GM19099 (cell line): ENCODE data around the gene TGDS.

Source experiments
- POLR2A ChIP-seq: IDR thresholded peaks from 3 replicates; pipeline ENCODE4 v1.6.1; 2011; ENCODE audit warnings: low read depth; ENCODE audit not compliant: insufficient read length; ENCODE audit errors: extremely low read depth

The TGDS gene

DNA sequence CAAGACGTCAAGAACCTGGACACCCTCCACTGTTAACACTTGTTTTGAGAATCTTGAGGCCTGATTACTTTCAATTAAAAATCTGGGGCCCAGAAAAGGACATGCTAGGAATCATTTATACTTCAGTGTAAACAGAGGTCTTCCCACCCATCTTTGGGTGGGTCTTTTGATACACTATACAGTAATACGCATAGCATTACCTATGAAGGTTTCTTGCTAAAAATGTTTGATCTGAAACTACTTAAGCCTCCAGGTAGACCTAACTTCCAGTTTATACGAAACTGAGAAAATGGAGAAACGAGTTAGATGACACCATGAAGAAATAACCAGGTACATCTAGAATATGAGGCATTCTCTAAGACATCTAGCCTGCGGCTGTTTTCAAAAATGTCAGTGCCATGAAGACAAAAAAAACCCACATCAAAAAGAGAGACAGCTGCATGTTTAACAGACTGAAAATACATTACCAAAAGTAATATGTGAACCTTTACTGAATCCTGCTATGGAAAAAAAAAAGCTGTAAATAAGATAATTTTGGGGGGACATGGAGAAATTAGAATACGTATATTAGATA is 36.6 kb downstream of the TGDS start:
- no peak for TF ChIP-seq POLR2A

GRCh38 chr13:94558716-94559115 is 37.2 kb downstream of the TGDS start:
- no peak for TF ChIP-seq POLR2A

GRCh38 chr13:94557684-94558235 is 38.2 kb downstream of the TGDS start:
- no peak for TF ChIP-seq POLR2A

- no peak for TF ChIP-seq POLR2A
Observed at GRCh38 chr13:94556621-94557020, 39.3 kb downstream of the TGDS start.

DNA sequence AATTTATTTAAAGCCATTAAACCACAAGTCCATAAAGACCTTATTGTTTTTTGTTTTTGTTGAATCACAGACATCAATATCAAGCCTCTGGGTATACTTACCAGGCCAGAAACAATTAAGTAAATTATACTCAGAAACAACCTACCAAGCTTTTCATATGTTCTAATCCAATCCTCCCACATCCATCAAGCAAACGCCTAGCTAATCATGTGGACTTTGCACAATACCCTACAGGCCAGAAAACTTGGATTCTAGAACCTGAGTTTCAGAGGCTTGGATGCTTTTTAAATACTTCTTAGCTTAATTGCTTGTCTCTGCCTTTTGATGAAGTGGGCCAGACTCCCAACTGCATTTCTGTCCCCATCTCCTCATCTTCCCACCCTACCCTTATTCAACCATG is 39.9 kb downstream of the TGDS start:
- TF ChIP-seq POLR2A, result no peak

DNA sequence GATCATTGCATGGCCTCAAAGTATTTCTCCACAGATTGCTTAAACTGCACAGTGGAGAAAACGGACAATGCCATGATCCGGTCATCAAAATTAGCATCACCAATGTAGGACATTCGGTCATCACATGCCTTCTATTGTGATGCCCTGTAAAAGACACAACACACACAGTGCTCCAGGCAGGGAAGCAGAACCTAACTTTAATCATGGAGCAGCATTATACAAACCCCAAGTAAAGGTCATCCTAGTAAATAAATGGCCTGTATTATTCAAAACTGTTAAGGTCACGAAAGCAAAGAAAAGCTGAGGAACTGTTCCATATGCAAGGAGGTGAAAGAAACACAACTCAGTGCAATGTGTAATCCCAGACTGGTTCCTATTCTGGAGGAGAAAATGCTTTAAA is 42.2 kb downstream of the TGDS start:
- no peak for TF ChIP-seq POLR2A

DNA sequence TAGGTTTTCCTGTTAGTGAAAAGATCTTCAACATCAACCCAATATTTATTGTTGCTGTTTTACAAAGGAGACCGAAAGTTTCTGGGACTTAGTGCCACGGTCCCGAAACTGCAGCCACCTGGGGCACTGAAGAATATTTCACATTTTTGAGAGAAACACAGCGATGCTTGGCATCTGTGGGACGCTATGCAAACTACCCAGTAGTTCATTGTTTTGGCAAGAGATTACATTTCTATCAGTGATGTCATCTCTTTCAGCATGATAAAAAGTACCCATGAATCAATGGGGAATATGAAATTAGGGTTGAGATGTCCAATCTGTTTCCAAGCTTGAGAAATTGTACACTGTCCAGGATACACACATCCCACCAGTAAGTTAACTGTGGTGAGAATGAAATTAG is 43.9 kb downstream of the TGDS start:
- no peak for TF ChIP-seq POLR2A

- TF ChIP-seq POLR2A, result no peak
Observed at GRCh38 chr13:94550062-94550738, 45.8 kb downstream of the TGDS start.

- TF ChIP-seq POLR2A, result peak; percentile 82
Observed at GRCh38 chr13:94549232-94550061, 46.5 kb downstream of the TGDS start.

DNA sequence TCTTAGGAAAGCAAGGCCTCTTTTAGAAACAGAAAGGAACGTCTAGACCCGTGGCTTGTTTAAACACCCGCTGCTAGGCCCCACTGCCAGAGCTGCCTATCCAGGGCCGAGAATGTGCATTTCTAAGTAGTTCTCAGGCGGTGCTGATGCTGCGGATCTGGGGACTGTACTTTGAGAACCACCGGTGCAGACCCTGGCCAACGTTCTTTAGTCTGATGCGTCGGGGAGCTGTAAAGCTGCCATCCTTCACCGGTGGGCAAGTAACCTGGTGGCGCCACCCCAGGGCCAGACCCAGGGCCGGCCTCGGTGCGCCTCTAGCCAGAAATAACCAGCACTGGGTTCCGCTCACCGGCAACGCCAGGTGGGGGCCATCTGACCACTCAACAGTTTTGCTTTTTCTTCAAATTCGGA is 47.1 kb downstream of the TGDS start:
- TF ChIP-seq POLR2A, result no peak

DNA sequence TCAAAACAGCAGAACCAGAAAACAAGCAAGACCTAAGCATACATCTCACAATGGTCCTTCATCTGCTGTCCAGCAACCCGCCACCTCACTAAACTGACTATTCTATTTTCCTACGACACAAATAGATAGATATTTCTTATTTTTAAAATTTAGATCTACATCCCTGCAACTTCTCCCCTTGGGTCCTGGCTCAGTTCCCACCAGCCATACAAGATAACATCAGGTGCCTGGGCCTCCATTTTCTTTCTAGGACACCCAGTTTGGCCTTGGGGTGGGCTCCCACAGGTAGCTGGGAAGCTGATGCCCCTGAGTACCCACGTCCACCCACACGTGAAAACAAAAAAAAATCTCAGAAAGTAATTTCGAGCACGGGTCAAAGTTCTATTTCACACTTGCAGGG is 47.6 kb downstream of the TGDS start:
- TF ChIP-seq POLR2A, result no peak

- TF ChIP-seq POLR2A, result no peak
Observed at GRCh38 chr13:94546061-94546839, 49.7 kb downstream of the TGDS start.

DNA sequence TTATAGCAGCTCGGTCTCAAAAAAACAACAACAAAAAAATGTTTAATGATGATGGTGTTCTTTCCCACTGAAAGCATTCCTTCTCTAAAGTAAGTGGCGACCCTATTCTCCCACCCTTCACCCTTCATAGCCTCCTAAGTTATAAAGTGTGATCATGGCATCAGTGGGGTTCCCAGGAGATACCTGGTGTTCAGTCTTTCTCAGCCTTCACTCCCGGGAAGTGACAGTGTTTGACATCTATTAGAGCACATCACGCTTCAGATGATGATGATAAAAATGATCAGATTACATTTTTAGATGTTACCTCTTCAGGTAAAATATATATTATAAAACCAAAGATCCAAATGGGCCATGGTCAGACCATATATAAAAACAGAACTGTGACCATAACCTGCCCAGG is 51.0 kb downstream of the TGDS start:
- TF ChIP-seq POLR2A, result no peak

DNA sequence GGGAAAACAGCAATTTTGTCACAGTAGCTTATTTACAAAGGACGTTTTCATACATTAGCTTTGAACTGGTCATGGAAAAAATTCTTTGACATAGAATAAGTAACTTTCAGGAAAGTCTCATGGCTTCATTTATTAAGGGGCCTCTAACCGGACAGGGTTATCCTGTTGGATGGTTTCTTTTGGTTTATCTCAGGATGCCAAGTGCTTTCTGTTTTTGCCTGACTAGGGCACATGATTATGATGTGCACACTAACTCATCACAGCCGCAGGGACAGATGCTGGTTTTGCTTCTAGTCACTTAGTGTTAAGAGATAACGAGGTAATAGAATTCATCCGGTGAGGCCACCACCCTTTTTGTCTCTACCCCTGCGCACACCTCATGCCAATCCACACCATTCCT is 53.0 kb downstream of the TGDS start:
- TF ChIP-seq POLR2A, result no peak

GRCh38 chr13:94537740-94538630 is 58.0 kb downstream of the TGDS start:
- TF ChIP-seq POLR2A, result no peak

GRCh38 chr13:94535775-94536174 is 60.2 kb downstream of the TGDS start:
- no peak for TF ChIP-seq POLR2A
